ENCODE results near the gene GRM1.

GRCh38 chr6:146347090-146347489 lies 318.2 kb downstream of the GRM1 start:
- TF ChIP-seq CTCF (IDR thresholded peaks at IDR 0.05; ENCODE audit: low read depth, low read length, poor library complexity, severe bottlenecking): no peak
- no peak for TF ChIP-seq EZH2phosphoT487 (IDR thresholded peaks at IDR 0.05; ENCODE audit: borderline replicate concordance, low read length)

Data from DOHH2 (cell line).